Sigmoid colon (tissue), 7 donors: ENCODE measurements around the gene SLC22A1. TPM values are rescaled to one million over a fixed set of nuclear protein-coding genes. Genes with fewer than 3 reads are reported as not detected.

ENCODE experiments used
- DNase-seq: peaks from one replicate; pipeline ENCODE4 v3.0.0-alpha.2; 2019
- H3K27ac ChIP-seq, 4 donors: fragments of 200-600 bp; sonication (generic); one replicate each; pipeline ENCODE4 v1.5.1; 2016 to 2019; ENCODE audit warnings: mild to moderate bottlenecking in 1 of 4
- H3K27me3 ChIP-seq, 3 donors: fragments of 200-600 bp; sonication (generic); one replicate each; pipeline ENCODE4 v1.5.1; 2019; ENCODE audit warnings: mild to moderate bottlenecking in 1 of 3
- H3K36me3 ChIP-seq, 4 donors: fragments of 200-600 bp; sonication (generic); one replicate each; pipeline ENCODE4 v1.5.1; 2016 to 2019
- H3K4me1 ChIP-seq, 4 donors: fragments of 200-600 bp; sonication (generic); one replicate each; pipeline ENCODE4 v1.5.1; 2017 to 2019
- H3K4me3 ChIP-seq, 4 donors: fragments of 200-600 bp; sonication (generic); one replicate each; pipeline ENCODE4 v1.5.1; 2017 to 2019; ENCODE audit warnings: mild to moderate bottlenecking in 2 of 4, moderate library complexity in 1 of 4
- H3K9me3 ChIP-seq, 4 donors: fragments of 200-600 bp in 3 of 4; sonication (generic) in 3 of 4; one replicate each; pipeline versions ENCODE4 v1.5.1 to v1.6.1; 2013 to 2019
- CTCF ChIP-seq, 4 experiments: fragments of 450-650 bp in 3 of 4; fragments of 200-600 bp in 1 of 4; IDR thresholded peaks; one replicate each; pipeline ENCODE4 v1.5.1; 2016 to 2019; ENCODE audit warnings: antibody characterized with exemption in 4 of 4, mild to moderate bottlenecking in 3 of 4, moderate library complexity in 2 of 4
- EP300 ChIP-seq, 4 donors: sonication (generic); formaldehyde crosslinking; IDR thresholded peaks; one replicate each; pipeline ENCODE4 v1.6.1; 2017; ENCODE audit warnings: antibody characterized with exemption in 4 of 4
- POLR2A ChIP-seq, 2 donors: fragments of 450-650 bp; IDR thresholded peaks; one replicate each; pipeline ENCODE4 v1.6.1; 2016; ENCODE audit warnings: antibody characterized with exemption in 2 of 2, mild to moderate bottlenecking in 2 of 2, moderate library complexity in 2 of 2
- POLR2AphosphoS5 ChIP-seq, 4 donors: sonication (generic); formaldehyde crosslinking; IDR thresholded peaks; one replicate each; pipeline ENCODE4 v1.6.1; 2017; ENCODE audit warnings: antibody characterized with exemption in 4 of 4
- whole genome bisulfite sequencing, 2 donors: extraction: QIAGEN DNeasy Blood & Tissue Kit; methylation state at CpG; one replicate each; pipeline ENCODE4 v1.1.7; 2013; 5-methylcytosine and 5-hydroxymethylcytosine counted together
- intact Hi-C: fragments of 100-400 bp; cut with DNase I; formaldehyde crosslinking; loops from one replicate; pipeline ENCODE4 v1.15.1; 2023
- polyA plus RNA-seq, 3 donors: library from polyadenylated mRNA; stranded (reverse); fragments of 200-250 nt; gene quantifications; one replicate each; pipeline ENCODE4 v1.2.3, GENCODE V29; 2013
- total RNA-seq, 4 donors: library from RNA; depleted of rRNA; stranded (reverse); fragments of >200 nt; gene quantifications; one replicate each; pipeline ENCODE4 v1.1.0, GENCODE V29; 2016
- donor health status: healthy with polysubstance abuse.
- donor health status: Bipolar disorder and iron deficiency.
- donor health status: healthy.

SLC22A1 gene
- total and polyA plus RNA-seq, 7 donors = 0.58 to 1.9 (median 1.0) TPM; not detected in 3

- intact Hi-C loops = loop anchor here (10.0 kb wide), 1 partner anchor 451 kb away; no protein-coding TSS in a partner anchor
- TF ChIP-seq CTCF (IDR thresholded peaks at IDR 0.05) (no peak), POLR2AphosphoS5 (IDR thresholded peaks at IDR 0.05) (no peak), EP300 (IDR thresholded peaks at IDR 0.05) (no peak), POLR2A (IDR thresholded peaks at IDR 0.05) (no peak)
- WGBS, 2 donors = 93 to 96% methylated on average over 18 of the region's 18 CpGs
- Histone ChIP-seq H3K36me3 (peaks cover 25 to 90% (median 45%) of the 10 kb centered on the region in 4 donors), H3K4me3 (no peak overlapping the region), H3K9me3 (no peaks in the 10 kb centered on the region), H3K27me3 (no peaks in the 10 kb centered on the region), H3K4me1 (peaks cover 0 to 15% (median 9%) of the 10 kb centered on the region in 4 donors), H3K27ac (no peak overlapping the region)
- DNase-seq = no peak
Observed at GRCh38 chr6:160084198-160084776, 37.3 kb upstream of the SLC22A1 start.

GRCh38 chr6:160085226-160085625, 36.4 kb upstream of the SLC22A1 start:
- Histone ChIP-seq H3K27ac (no peak overlapping the region), H3K9me3 (no peaks in the 10 kb centered on the region), H3K36me3 (peaks cover 16 to 90% (median 39%) of the 10 kb centered on the region in 4 donors), H3K4me3 (no peak overlapping the region), H3K27me3 (no peaks in the 10 kb centered on the region), H3K4me1 (peaks cover 0 to 21% (median 12%) of the 10 kb centered on the region in 4 donors)
- DNase-seq = no peak
- intact Hi-C loops = loop anchor here (10.0 kb wide), 1 partner anchor 450 kb away; no protein-coding TSS in a partner anchor
- TF ChIP-seq POLR2AphosphoS5 (IDR thresholded peaks at IDR 0.05) = no peak
- TF ChIP-seq EP300 (IDR thresholded peaks at IDR 0.05) = no peak
- no peak for TF ChIP-seq CTCF (IDR thresholded peaks at IDR 0.05)
- TF ChIP-seq POLR2A (IDR thresholded peaks at IDR 0.05) = no peak
- 19 to 68% methylated on average over 5 of the region's 5 CpGs for WGBS, 2 donors

GRCh38 chr6:160085713-160086505, 35.7 kb upstream of the SLC22A1 start:
- peaks cover 0 to 21% (median 12%) of the 10 kb centered on the region in 4 donors for H3K4me1 ChIP-seq
- intact Hi-C loops = loop anchor here (10.0 kb wide), 1 partner anchor 449 kb away; no protein-coding TSS in a partner anchor
- WGBS, 2 donors = 59 to 88% methylated on average over 15 of the region's 15 CpGs
- DNase-seq = no peak
- no peaks in the 10 kb centered on the region for H3K27me3 ChIP-seq
- H3K27ac ChIP-seq = no peak overlapping the region
- H3K36me3 ChIP-seq = peaks cover 16 to 90% (median 41%) of the 10 kb centered on the region in 4 donors
- no peaks in the 10 kb centered on the region for H3K9me3 ChIP-seq
- TF ChIP-seq POLR2AphosphoS5 (IDR thresholded peaks at IDR 0.05) (no peak), POLR2A (IDR thresholded peaks at IDR 0.05) (no peak), CTCF (IDR thresholded peaks at IDR 0.05) (no peak), EP300 (IDR thresholded peaks at IDR 0.05) (no peak)
- H3K4me3 ChIP-seq = no peak overlapping the region

- Histone ChIP-seq H3K27ac (no peak overlapping the region), H3K4me3 (no peak overlapping the region), H3K9me3 (no peaks in the 10 kb centered on the region), H3K36me3 (peaks cover 22 to 90% (median 45%) of the 10 kb centered on the region in 4 donors), H3K27me3 (no peaks in the 10 kb centered on the region), H3K4me1 (peaks cover 0 to 21% (median 12%) of the 10 kb centered on the region in 4 donors)
- 95 to 96% methylated on average over 8 of the region's 8 CpGs for WGBS, 2 donors
- no peak for DNase-seq
- intact Hi-C loops = loop anchor here (10.0 kb wide), 1 partner anchor 448 kb away; no protein-coding TSS in a partner anchor
- TF ChIP-seq EP300 (IDR thresholded peaks at IDR 0.05) (no peak), CTCF (IDR thresholded peaks at IDR 0.05) (no peak), POLR2A (IDR thresholded peaks at IDR 0.05) (no peak), POLR2AphosphoS5 (IDR thresholded peaks at IDR 0.05) (no peak)
Observed at GRCh38 chr6:160086754-160087153, 34.9 kb upstream of the SLC22A1 start.
